BJ (cell line): Measurements from ENCODE around the gene WDR77. TPM values are rescaled to one million over a fixed set of nuclear protein-coding genes. Genes with fewer than 3 reads are reported as not detected.

Experiments used
- CTCF ChIA-PET: fragments of 350-600 bp; formaldehyde crosslinking; extraction: SDS; loops from one replicate; lab custom pipeline; 2021; ENCODE audit warnings: antibody characterized with exemption, inconsistent platforms; lab: Yijun Ruan, JAX
- POLR2A ChIA-PET: fragments of 300-600 bp; sonication (Branson Sonifier 250); formaldehyde crosslinking; extraction: SDS; loops from one replicate; lab custom pipeline; 2021; ENCODE audit warnings: antibody characterized with exemption; lab: Charles Lee
- DNase-seq: peaks from one replicate; pipeline ENCODE4 v3.0.0-alpha.2; 2011; ENCODE audit warnings: low read depth
- H3K27me3 ChIP-seq: 2 replicates; pipeline ENCODE4 v1.6.0; 2011; ENCODE audit warnings: low read length; ENCODE audit not compliant: control insufficient read depth, insufficient read depth
- H3K36me3 ChIP-seq: 2 replicates; pipeline ENCODE4 v1.5.1; 2011; ENCODE audit warnings: low read length; ENCODE audit not compliant: control insufficient read depth, insufficient read depth
- H3K4me3 ChIP-seq: 2 replicates; pipeline ENCODE4 v1.5.1; 2011; ENCODE audit warnings: low read depth, mild to moderate bottlenecking, control low read depth, low read length
- CTCF ChIP-seq: IDR thresholded peaks from 2 replicates; pipeline ENCODE4 v1.5.1; 2011; ENCODE audit warnings: low read depth, mild to moderate bottlenecking, control low read depth, inconsistent platforms, low read length, moderate library complexity; ENCODE audit not compliant: insufficient read depth
- polyA plus RNA-seq: library from polyadenylated mRNA; depleted of rRNA; stranded (reverse); fragments of >200 nt; gene quantifications from 2 replicates; pipeline ENCODE4 v1.2.3, GENCODE V29; 2011

The WDR77 gene
- polyA plus RNA-seq, 1 experiment, result 104 TPM

DNA sequence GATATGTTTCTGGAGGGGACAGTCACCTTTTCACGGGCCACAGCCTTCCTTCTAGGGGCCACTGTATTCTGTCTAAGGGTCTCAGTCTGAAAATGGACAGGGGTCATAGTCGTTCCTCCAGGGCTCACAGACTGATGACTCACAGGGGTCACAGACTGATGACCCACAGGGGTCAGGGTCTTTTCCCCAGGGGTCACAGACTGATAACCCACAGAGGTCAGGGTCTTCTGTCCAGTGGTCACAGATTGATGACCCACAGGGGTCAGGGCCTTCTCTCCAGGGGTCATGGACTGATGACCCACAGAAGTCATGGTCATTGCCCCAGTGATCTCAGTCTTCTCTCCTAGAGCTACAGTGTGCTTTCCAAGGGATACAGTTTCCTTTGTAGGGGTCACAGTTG is 34.3 kb downstream of the WDR77 start:
- DNase-seq, result no peak
- POLR2A ChIA-PET, result no interaction called here
- CTCF ChIA-PET, result interaction anchor here (0.6 to 3.6 kb wide), 4 partner anchors 14 to 354 kb away, joined by 3 to 17 read pairs (median 9); no protein-coding TSS in a partner anchor
- H3K27me3 ChIP-seq, result no peaks in the 10 kb centered on the region
- no peaks in the 10 kb centered on the region for H3K36me3 ChIP-seq
- no peak overlapping the region for H3K4me3 ChIP-seq
- TF ChIP-seq CTCF, result no peak

- CTCF ChIA-PET, result interaction anchor here (1.0 to 3.0 kb wide), 5 partner anchors 10 to 382 kb away, joined by 3 to 17 read pairs (median 3); no protein-coding TSS in a partner anchor
These were observed 36.2 kb downstream of the WDR77 start for GRCh38 chr1:111412839-111413238.

DNA sequence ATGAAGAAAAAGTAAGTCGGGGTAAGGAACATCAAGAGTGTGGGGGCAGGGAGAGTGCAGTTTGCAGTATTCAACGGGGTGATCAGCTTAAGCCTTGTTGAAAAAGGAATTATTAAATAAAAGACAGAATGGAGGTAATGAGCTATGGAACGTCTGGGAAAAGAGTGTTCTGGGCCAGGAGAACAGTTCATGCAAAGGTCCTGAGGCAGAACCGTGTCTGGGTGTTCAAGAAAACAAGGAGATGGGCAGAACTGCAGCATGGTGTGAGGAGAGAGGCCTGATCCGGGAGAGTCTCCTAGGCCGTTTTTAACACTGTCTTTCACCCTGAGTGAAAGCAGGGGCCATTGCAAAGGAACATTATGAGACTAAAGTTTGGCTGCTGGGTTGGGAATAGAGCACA is 41.8 kb downstream of the WDR77 start:
- no peak for DNase-seq
- H3K36me3 ChIP-seq, result no peaks in the 10 kb centered on the region
- TF ChIP-seq CTCF, result no peak
- ChIA-PET POLR2A (no interaction called here), CTCF (no interaction called here)
- peaks cover 5% of the 10 kb centered on the region; the same call in 1 of the 2 replicates for H3K27me3 ChIP-seq
- H3K4me3 ChIP-seq, result no peak overlapping the region

More at GRCh38 chr1:111412839-111413238, 36.2 kb downstream of the WDR77 start:
- no peak for TF ChIP-seq CTCF
- no peak for DNase-seq
- H3K4me3 ChIP-seq, result no peak overlapping the region
- POLR2A ChIA-PET, result no interaction called here
- no peaks in the 10 kb centered on the region for H3K27me3 ChIP-seq
- H3K36me3 ChIP-seq, result no peaks in the 10 kb centered on the region

DNA sequence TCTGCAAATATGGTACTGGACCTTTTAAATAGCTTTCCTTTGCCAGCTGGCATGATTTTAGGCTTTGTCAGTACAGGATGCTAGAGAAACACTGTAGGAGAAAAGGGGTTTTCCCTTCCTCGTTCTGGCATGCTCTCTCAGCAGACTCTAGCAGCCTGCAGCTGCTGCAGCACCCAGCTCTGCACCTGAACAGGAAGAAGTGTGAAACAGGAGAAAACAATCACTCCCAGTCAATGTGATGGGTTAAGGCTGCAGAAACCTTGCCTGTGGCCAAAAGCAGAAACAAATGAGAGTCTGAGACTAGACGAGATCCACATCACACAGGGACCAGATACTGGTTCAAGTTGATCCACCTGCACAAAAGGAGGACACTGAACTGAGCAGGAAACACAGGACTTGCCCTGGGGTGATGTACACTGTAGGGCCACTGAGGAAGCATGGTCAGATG is 42.7 kb downstream of the WDR77 start:
- H3K4me3 ChIP-seq, result no peak overlapping the region
- no peak for DNase-seq
- CTCF ChIA-PET, result no interaction called here
- no peak for TF ChIP-seq CTCF
- POLR2A ChIA-PET, result no interaction called here
- H3K36me3 ChIP-seq, result no peaks in the 10 kb centered on the region
- H3K27me3 ChIP-seq, result peaks cover 5% of the 10 kb centered on the region; the same call in 1 of the 2 replicates

DNA sequence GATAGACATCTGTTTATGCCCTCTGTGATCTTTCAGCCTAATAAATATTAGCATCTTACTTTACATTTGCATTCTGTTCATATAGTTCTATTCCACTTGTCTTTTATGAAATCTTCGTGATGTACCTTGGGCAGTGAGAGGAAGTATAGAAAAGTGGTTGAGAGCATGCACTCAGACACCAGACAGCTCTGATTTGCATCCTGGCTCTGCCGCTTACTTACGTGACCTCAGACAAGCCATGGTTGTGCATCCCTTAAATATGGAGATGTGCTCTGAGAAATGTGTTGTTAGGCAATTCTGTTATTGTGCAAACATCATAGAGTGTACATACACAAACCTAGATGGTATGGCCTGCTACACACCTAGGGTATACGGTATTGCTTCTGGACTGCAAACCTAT is 44.5 kb downstream of the WDR77 start:
- POLR2A ChIA-PET, result no interaction called here
- Histone ChIP-seq H3K4me3 (no peak overlapping the region), H3K36me3 (no peaks in the 10 kb centered on the region), H3K27me3 (peaks cover 5% of the 10 kb centered on the region; the same call in 1 of the 2 replicates)
- CTCF ChIA-PET, result interaction anchor here (1.3 kb wide), 1 partner anchor 34 kb away, joined by 3 read pairs; no protein-coding TSS in a partner anchor
- no peak for DNase-seq
- no peak for TF ChIP-seq CTCF
